WTC11 (cell line): ENCODE data around the gene GPR183. TPM values are rescaled to one million over a fixed set of nuclear protein-coding genes. Genes with fewer than 3 reads are reported as not detected.

Experiments used
- ATAC-seq: fragments of 200-7000 bp; cut with Tn5 transposase; 2 replicates; pipeline ENCODE4 v1.10.0; 2021; ENCODE audit warnings: mild to moderate bottlenecking, moderate library complexity
- CTCF ChIA-PET: fragments of 300-600 bp; sonication (Branson Sonifier 250); formaldehyde crosslinking; loops from one replicate; lab custom pipeline; 2021; ENCODE audit warnings: antibody characterized with exemption; lab: Charles Lee
- POLR2A ChIA-PET: fragments of 350-600 bp; sonication (Branson Sonifier 250); formaldehyde crosslinking; loops from one replicate; lab custom pipeline; 2021; ENCODE audit warnings: antibody characterized with exemption; lab: Charles Lee
- DNase-seq: peaks from one replicate; pipeline ENCODE4 v3.0.0; 2021; ENCODE audit warnings: low spot score
- H3K27ac Mint-ChIP-seq: 2 replicates; pipeline ENCODE4 v1.8.0; 2021; ENCODE audit warnings: mixed read lengths
- H3K27me3 Mint-ChIP-seq: 2 replicates; pipeline ENCODE4 v1.8.0; 2021; ENCODE audit warnings: low read depth, mild to moderate bottlenecking, moderate library complexity, mixed read lengths
- H3K36me3 Mint-ChIP-seq: 2 replicates; pipeline ENCODE4 v1.8.0; 2021; ENCODE audit warnings: mixed read lengths
- H3K4me1 Mint-ChIP-seq: 2 replicates; pipeline ENCODE4 v1.8.0; 2022; ENCODE audit warnings: mixed read lengths
- H3K4me3 Mint-ChIP-seq: 2 replicates; pipeline ENCODE4 v1.8.0; 2021; ENCODE audit warnings: mild to moderate bottlenecking, moderate library complexity, mixed read lengths
- H3K9me3 Mint-ChIP-seq: 2 replicates; pipeline ENCODE4 v1.8.0; 2021; ENCODE audit warnings: mixed read lengths
- AR ChIP-seq: fragments of 250-450 bp; sonication (Bioruptor Pico); IDR thresholded peaks from 2 replicates; pipeline ENCODE4 v1.9.0; 2021; ENCODE audit warnings: mild to moderate bottlenecking
- ATF1 ChIP-seq: sonication (generic); formaldehyde crosslinking; IDR thresholded peaks from 2 replicates; pipeline ENCODE4 v1.8.1; 2023; ENCODE audit warnings: mild to moderate bottlenecking, moderate library complexity, missing genetic modification reagents
- CTCF ChIP-seq: fragments of 200-600 bp; IDR thresholded peaks from 2 replicates; pipeline ENCODE4 v1.8.0; 2022; ENCODE audit warnings: antibody characterized with exemption
- ELF4 ChIP-seq: sonication (generic); formaldehyde crosslinking; IDR thresholded peaks from 2 replicates; pipeline ENCODE4 v1.8.1; 2022; ENCODE audit warnings: low read depth, mild to moderate bottlenecking, moderate library complexity, missing genetic modification reagents
- ESRRA ChIP-seq: sonication (generic); formaldehyde crosslinking; IDR thresholded peaks from 2 replicates; pipeline ENCODE4 v1.8.1; 2022; ENCODE audit warnings: mild to moderate bottlenecking, missing genetic modification reagents, borderline replicate concordance
- FOXP1 ChIP-seq: sonication (generic); formaldehyde crosslinking; IDR thresholded peaks from 2 replicates; pipeline ENCODE4 v1.8.0; 2022; ENCODE audit warnings: missing genetic modification reagents, mild to moderate bottlenecking, moderate library complexity, borderline replicate concordance
- GRHL2 ChIP-seq: fragments of 250-450 bp; sonication (Bioruptor Pico); IDR thresholded peaks from 2 replicates; pipeline ENCODE4 v1.8.0; 2022; ENCODE audit warnings: mild to moderate bottlenecking, moderate library complexity; ENCODE audit not compliant: insufficient replicate concordance, severe bottlenecking
- IRF1 ChIP-seq: sonication (generic); formaldehyde crosslinking; IDR thresholded peaks from 2 replicates; pipeline ENCODE4 v1.8.0; 2023; ENCODE audit warnings: missing genetic modification reagents
- KAT7 ChIP-seq: sonication (generic); formaldehyde crosslinking; IDR thresholded peaks from 2 replicates; pipeline ENCODE4 v1.8.1; 2023; ENCODE audit warnings: missing genetic modification reagents, mild to moderate bottlenecking, borderline replicate concordance
- NFYB ChIP-seq: sonication (generic); formaldehyde crosslinking; conservative IDR thresholded peaks from 2 replicates; pipeline ENCODE4 v1.8.0; 2022; ENCODE audit warnings: low read depth, missing genetic modification reagents
- NR3C1 ChIP-seq: sonication (generic); formaldehyde crosslinking; conservative IDR thresholded peaks from 2 replicates; pipeline ENCODE4 v1.8.1; 2023; ENCODE audit warnings: low read depth, mild to moderate bottlenecking, missing genetic modification reagents
- PRDM15 ChIP-seq: sonication (generic); formaldehyde crosslinking; IDR thresholded peaks from 2 replicates; pipeline ENCODE4 v1.8.0; 2022; ENCODE audit warnings: missing genetic modification reagents
- USF1 ChIP-seq: sonication (generic); formaldehyde crosslinking; IDR thresholded peaks from 2 replicates; pipeline ENCODE4 v1.8.0; 2022; ENCODE audit warnings: mild to moderate bottlenecking, missing genetic modification reagents
- ZNF232 ChIP-seq: sonication (generic); formaldehyde crosslinking; IDR thresholded peaks from 2 replicates; pipeline ENCODE4 v1.8.0; 2022; ENCODE audit warnings: mild to moderate bottlenecking, missing genetic modification reagents
- ZNF416 ChIP-seq: fragments of 250-450 bp; sonication (Bioruptor Pico); IDR thresholded peaks from 2 replicates; pipeline ENCODE4 v1.9.0; 2021; ENCODE audit warnings: mild to moderate bottlenecking, inconsistent platforms
- ZNF425 ChIP-seq: fragments of 250-450 bp; sonication (Bioruptor Pico); conservative IDR thresholded peaks from 2 replicates; pipeline ENCODE4 v1.9.0; 2021; ENCODE audit warnings: mild to moderate bottlenecking
- ZNF532 ChIP-seq: fragments of 250-450 bp; sonication (Bioruptor Pico); IDR thresholded peaks from 2 replicates; pipeline ENCODE4 v1.9.0; 2021; ENCODE audit warnings: mild to moderate bottlenecking, borderline replicate concordance
- total RNA-seq: library from RNA; stranded (reverse); gene quantifications from 3 replicates; pipeline ENCODE4 v1.2.3, GENCODE V29; 2021

The GPR183 gene
- total RNA-seq, 1 experiment from 2014 or later = 0.13 TPM

GRCh38 chr13:99320693-99321481 lies 13.7 kb upstream of the GPR183 start (continued):
- TF ChIP-seq ZNF532 (CRISPR knock-in tag) (no peak), ZNF425 (CRISPR knock-in tag) (no peak), ESRRA (CRISPR knock-in tag) (no peak), NFYB (CRISPR knock-in tag) (no peak), KAT7 (no peak)

GRCh38 chr13:99316657-99317256 lies 9.6 kb upstream of the GPR183 start:
- Mint-ChIP-seq H3K36me3 (peaks cover 16% of the 10 kb centered on the region), H3K27ac (0 out of 2 replicates have a peak overlapping the region, but pooled peaks have one; percentile 16)
- TF ChIP-seq ZNF232 (CRISPR knock-in tag) = no peak
- TF ChIP-seq ESRRA (CRISPR knock-in tag) = no peak
- no peak for TF ChIP-seq NFYB (CRISPR knock-in tag)
- no peak for TF ChIP-seq USF1 (CRISPR knock-in tag)
- TF ChIP-seq PRDM15 = no peak
- no peak for TF ChIP-seq CTCF
- TF ChIP-seq ZNF416 (CRISPR knock-in tag) = no peak
- no peak for TF ChIP-seq GRHL2
- TF ChIP-seq NR3C1 (CRISPR knock-in tag) = no peak
- TF ChIP-seq IRF1 (CRISPR knock-in tag) = no peak
- no peak for TF ChIP-seq ELF4 (CRISPR knock-in tag)
- TF ChIP-seq ATF1 = no peak
- no peak for TF ChIP-seq AR (CRISPR knock-in tag)
- no peak for TF ChIP-seq FOXP1 (CRISPR knock-in tag)

More at GRCh38 chr13:99316657-99317256, 9.6 kb upstream of the GPR183 start:
- POLR2A ChIA-PET = no interaction called here
- H3K4me3 Mint-ChIP-seq = no peak overlapping the region
- DNase-seq (no peak), ATAC-seq (no peak)
- H3K4me1 Mint-ChIP-seq = peaks cover 22% of the 10 kb centered on the region
- CTCF ChIA-PET = no interaction called here
- no peaks in the 10 kb centered on the region for H3K27me3 Mint-ChIP-seq
- H3K9me3 Mint-ChIP-seq = no peaks in the 10 kb centered on the region
